GM12872 (cell line): ENCODE measurements around the gene CACNG4.

ENCODE experiments used
- TF ChIP-seq, protein P1 (sequence below): IDR thresholded peaks from 3 replicates; pipeline ENCODE4 v1.5.1; 2011; ENCODE audit warnings: low read depth, mild to moderate bottlenecking, low read length, moderate library complexity; ENCODE audit not compliant: insufficient read depth

CACNG4 gene

DNA sequence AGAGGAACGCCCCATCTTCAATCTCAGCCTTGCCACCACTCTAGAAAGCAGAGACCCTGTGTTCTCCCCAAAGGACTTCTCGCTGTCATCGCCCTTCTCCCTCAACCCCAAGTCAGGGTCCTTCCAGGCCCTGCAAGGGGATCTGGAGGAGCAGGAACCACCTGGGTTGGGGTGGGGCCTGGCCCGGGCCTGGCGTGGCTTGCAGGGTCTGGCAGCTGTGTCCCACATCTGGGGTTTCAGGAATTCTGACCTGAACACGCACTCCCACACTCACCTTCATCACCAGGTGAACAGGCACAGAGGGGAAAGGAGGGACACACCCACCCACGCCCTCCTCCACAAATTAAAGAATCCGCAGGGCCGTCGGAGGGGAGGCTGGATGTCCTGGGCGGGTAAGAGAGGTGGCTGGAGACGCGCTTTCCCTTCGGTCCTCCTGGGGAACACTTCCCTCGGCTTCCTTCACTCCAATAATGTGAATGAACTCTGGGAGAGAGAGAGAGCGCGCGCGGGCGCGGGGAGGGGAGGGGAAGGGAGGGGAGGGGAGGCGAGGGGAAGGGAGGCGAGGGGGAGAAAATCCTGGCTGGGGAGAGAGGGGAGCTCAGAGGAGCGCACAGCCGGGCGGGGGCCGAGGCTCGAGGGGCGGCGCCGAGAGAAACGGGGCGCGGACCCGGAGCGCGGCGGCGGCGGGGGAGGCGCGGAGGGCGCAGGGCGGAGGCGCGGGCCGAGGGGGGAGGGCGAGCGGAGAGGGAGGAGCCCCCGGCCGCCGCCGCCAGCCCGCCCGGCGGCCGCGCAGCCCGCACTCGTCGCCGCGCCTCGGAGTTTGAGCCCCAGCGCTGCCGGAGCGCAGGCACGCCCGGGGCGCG is at the start of gene CACNG4:
Gene CACNG4 (plus strand): TSS at position 799 of the 863 bp plus-strand sequence. CDS start 205 bp downstream, outside the sequence.
- TF ChIP-seq, protein P1, sequence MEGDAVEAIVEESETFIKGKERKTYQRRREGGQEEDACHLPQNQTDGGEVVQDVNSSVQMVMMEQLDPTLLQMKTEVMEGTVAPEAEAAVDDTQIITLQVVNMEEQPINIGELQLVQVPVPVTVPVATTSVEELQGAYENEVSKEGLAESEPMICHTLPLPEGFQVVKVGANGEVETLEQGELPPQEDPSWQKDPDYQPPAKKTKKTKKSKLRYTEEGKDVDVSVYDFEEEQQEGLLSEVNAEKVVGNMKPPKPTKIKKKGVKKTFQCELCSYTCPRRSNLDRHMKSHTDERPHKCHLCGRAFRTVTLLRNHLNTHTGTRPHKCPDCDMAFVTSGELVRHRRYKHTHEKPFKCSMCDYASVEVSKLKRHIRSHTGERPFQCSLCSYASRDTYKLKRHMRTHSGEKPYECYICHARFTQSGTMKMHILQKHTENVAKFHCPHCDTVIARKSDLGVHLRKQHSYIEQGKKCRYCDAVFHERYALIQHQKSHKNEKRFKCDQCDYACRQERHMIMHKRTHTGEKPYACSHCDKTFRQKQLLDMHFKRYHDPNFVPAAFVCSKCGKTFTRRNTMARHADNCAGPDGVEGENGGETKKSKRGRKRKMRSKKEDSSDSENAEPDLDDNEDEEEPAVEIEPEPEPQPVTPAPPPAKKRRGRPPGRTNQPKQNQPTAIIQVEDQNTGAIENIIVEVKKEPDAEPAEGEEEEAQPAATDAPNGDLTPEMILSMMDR = no peak

DNA sequence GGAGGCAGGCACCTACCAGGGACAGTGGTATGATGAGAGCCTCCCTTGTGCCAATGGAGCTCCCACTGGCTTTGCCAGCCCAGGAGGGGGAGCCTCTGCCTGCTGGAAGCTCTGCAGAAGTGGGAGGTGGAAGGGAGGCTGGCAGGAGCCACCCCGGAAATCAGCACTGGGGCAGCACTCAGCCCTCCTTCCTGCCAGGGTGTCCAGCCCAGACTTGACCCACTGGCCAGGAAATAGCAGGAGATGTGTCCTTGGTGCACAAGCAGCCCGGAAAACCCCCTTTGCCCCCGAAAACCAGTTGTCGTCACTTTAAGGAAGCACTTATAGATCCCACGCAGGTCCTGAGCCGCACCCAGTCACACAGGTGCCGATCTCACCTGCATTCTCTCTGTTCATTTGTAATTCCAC is 49.3 kb upstream of the CACNG4 start:
- TF ChIP-seq, protein P1 = no peak; the same call in 2 of the 3 replicates

DNA sequence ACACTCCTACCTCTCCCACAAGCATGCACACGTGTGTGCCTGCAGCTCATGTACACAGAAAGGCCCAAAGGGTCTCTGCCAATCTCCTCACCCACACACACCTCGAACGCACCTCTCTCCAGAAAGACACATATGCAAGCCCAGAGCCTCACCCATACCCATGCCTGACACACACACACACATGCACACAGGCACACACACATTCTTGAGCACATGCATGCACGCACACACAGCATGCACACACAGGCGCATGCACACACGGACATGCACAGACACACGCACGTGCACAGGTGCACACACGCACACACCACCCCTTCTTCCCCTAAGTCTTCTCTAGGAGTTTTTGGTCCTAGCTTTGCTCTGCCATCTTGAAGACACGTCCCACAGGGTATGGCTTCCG is 48.7 kb upstream of the CACNG4 start:
- TF ChIP-seq, protein P1 = no peak

DNA sequence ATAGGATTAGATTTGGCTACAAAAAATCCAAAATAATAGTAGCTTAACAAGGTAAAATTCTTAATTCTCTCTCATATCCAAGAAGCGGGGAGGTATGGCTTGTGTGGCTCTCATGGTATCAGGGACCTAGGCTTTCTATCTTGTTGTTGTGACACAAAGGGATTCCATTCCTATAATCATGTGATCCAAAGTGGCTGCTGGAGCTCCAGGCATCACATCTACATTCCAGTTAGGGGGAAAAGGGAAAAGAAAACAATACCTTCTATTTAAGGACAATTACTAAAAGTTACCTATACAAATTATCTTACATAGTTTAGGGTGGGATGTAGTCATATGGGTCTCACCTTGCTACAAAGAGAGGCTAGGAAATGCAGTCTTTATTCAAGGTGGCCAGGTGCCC is 47.6 kb upstream of the CACNG4 start:
- TF ChIP-seq, protein P1 = no peak

DNA sequence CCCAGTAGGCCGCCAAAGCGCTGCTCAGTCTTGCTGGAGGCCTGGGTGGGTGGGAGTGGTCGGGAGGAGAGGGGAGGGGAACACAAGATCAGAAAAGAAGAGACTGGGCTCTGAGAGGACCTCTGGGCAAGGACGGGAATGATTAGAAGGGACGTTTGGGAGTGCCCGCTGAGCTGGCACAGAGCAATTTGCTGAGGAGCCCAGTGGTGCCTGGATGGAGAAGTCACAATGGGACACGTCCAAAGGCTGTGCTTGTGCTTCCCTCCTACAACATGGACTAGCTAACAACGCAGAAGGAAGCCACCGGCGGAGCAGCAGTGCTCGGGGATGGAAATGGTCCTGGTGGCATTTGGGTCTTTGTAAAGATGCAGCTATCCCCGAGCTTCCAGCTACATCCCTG is 45.6 kb upstream of the CACNG4 start:
- TF ChIP-seq, protein P1 = no peak

DNA sequence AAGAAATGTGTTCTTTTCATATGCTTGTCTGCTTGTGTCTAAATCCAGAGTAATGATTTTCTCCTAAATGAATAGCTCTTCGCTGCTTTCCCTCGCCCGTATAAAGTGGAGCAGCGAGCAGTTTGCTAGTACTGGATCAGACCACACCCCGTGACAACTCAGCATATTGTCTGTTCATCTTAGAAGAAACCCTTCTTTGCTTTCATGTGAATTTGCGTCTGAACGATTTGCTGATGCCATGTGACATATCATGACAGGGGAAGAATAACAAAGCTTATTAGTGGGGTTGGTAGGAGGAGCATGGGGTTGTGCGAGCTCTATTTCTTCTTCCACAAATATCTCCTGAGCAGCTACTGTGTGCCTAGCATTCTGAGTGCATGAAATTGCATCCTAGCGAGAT is 44.1 kb upstream of the CACNG4 start:
- TF ChIP-seq, protein P1 = no peak

DNA sequence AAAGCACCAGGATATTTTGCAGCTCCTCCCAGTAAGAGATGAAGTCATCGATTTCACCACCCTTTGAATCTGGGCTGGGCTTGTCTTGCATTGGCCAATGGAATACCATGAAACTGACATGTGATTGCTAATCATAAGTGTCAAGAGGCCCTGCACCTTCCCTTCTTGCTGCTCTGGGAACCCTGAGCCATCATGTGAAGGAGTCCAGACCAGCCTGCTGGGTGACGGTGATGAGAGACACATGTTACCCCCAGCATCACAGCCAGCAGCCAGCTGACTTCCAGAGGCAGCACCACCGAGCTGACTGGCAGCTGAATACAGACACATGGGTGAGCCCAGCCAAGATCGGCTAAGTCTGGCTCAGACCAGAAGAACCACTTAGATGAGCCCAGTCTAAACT is 43.6 kb upstream of the CACNG4 start:
- TF ChIP-seq, protein P1 = no peak
